Ascending aorta (tissue), 2 donors: ENCODE data around the gene FRMD3. TPM values are rescaled to one million over a fixed set of nuclear protein-coding genes. Genes with fewer than 3 reads are reported as not detected.
A peak's percentile ranks its signal among the peaks of the same experiment; 100 is the strongest.

Experiments used
- DNase-seq, 2 donors: peaks; one replicate each; pipeline ENCODE4 v3.0.0-alpha.2; 2019; ENCODE audit warnings: low spot score in 2 of 2
- H3K27ac ChIP-seq, 2 donors: fragments of 200-600 bp; sonication (generic); one replicate each; pipeline ENCODE4 v1.5.1; 2016 to 2017; ENCODE audit warnings: mild to moderate bottlenecking in 1 of 2
- H3K27me3 ChIP-seq: fragments of 200-600 bp; sonication (generic); one replicate; pipeline ENCODE4 v1.5.1; 2017
- H3K36me3 ChIP-seq, 2 donors: fragments of 200-600 bp; sonication (generic); one replicate each; pipeline ENCODE4 v1.5.1; 2016
- H3K4me1 ChIP-seq, 2 donors: fragments of 200-600 bp; sonication (generic); one replicate each; pipeline ENCODE4 v1.5.1; 2016 to 2017; ENCODE audit warnings: mild to moderate bottlenecking in 1 of 2
- H3K4me3 ChIP-seq, 2 donors: fragments of 200-600 bp; sonication (generic); one replicate each; pipeline ENCODE4 v1.5.1; 2016 to 2017; ENCODE audit warnings: mild to moderate bottlenecking in 1 of 2
- H3K9me3 ChIP-seq, 2 donors: fragments of 200-600 bp; sonication (generic); one replicate each; pipeline ENCODE4 v1.5.1; 2016
- CTCF ChIP-seq, 3 experiments: fragments of 200-600 bp in 2 of 3; fragments of 450-650 bp in 1 of 3; sonication (generic) in 2 of 3; IDR thresholded peaks; one replicate each; pipeline ENCODE4 v1.5.1; 2016 to 2019; ENCODE audit warnings: antibody characterized with exemption in 3 of 3, mild to moderate bottlenecking in 1 of 3, moderate library complexity in 1 of 3
- intact Hi-C: fragments of 100-400 bp; cut with DNase I; formaldehyde crosslinking; loops from one replicate; pipeline ENCODE4 v1.15.1; 2023
- total RNA-seq: library from RNA; depleted of rRNA; stranded (reverse); fragments of >200 nt; gene quantifications from one replicate; pipeline ENCODE4 v1.1.0, GENCODE V29; 2016

The FRMD3 gene
- total RNA-seq: 8.5 TPM

- Histone ChIP-seq H3K4me1 (peaks cover 0 to 8% of the 10 kb centered on the region in 2 donors), H3K27me3 (no peaks in the 10 kb centered on the region), H3K27ac (peak within 1 kb of the TSS; percentile 49 to 65), H3K9me3 (no peaks in the 10 kb centered on the region), H3K36me3 (no peaks in the 10 kb centered on the region), H3K4me3 (peak within 1 kb of the TSS; percentile 72 to 83)
- intact Hi-C loops: loop anchor here (1.0 kb wide), 1 partner anchor 204 kb away; no protein-coding TSS in a partner anchor
- peak; percentile 63 to 73 (median 68) for TF ChIP-seq CTCF (IDR thresholded peaks at IDR 0.05)
- peak; percentile 30 to 89 for DNase-seq
Observed at GRCh38 chr9:83538172-83538889, at the start of gene FRMD3. FRMD3 (minus strand) TSS chr9:83538401; CDS start chr9:83538231, 170 bp downstream.

GRCh38 chr9:83584995-83585394 is 46.8 kb upstream of the FRMD3 start:
- no peak for DNase-seq
- no peaks in the 10 kb centered on the region for H3K9me3 ChIP-seq
- intact Hi-C loops: loop anchor here (5.0 kb wide), 1 partner anchor 253 kb away; no protein-coding TSS in a partner anchor
- no peaks in the 10 kb centered on the region for H3K27me3 ChIP-seq
- no peak overlapping the region for H3K4me3 ChIP-seq
- no peak overlapping the region for H3K27ac ChIP-seq
- no peaks in the 10 kb centered on the region for H3K36me3 ChIP-seq
- no peak for TF ChIP-seq CTCF (IDR thresholded peaks at IDR 0.05)
- peaks cover 0 to 8% of the 10 kb centered on the region in 2 donors for H3K4me1 ChIP-seq

- Histone ChIP-seq H3K27me3 (no peaks in the 10 kb centered on the region), H3K4me1 (peaks cover 0 to 8% of the 10 kb centered on the region in 2 donors), H3K4me3 (no peak overlapping the region), H3K27ac (peak overlapping the region in 1 of 2 donors; percentile 29), H3K9me3 (peaks cover 4 to 9% of the 10 kb centered on the region in 2 donors), H3K36me3 (no peaks in the 10 kb centered on the region)
- intact Hi-C loops: loop anchor here (5.0 kb wide), 1 partner anchor 251 kb away; no protein-coding TSS in a partner anchor
- DNase-seq: peak in 1 of 2 donors; percentile 85
- TF ChIP-seq CTCF (IDR thresholded peaks at IDR 0.05): peak; percentile 61 to 73 (median 69)
Observed at GRCh38 chr9:83583151-83584014, 45.2 kb upstream of the FRMD3 start.

DNA sequence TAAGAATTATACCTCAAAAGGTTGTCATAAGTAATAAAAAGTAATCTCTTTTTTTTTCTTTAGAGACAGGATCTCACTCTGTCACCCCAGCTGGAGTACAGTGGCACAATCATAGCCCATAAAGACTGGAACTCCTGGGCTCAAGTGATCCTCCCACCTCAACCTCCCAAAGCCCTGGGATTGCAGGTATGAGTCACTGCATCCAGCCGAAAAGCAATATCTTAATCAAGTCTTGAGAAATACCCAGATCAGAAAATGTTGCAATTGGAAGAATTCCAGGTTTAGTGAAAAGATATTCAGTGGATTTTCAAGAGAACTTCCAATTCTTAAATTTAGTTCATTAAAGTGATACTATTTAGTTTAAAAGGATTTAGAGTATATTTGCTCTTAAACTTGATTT is 43.8 kb upstream of the FRMD3 start:
- Histone ChIP-seq H3K36me3 (no peaks in the 10 kb centered on the region), H3K4me3 (no peak overlapping the region)
- no peak for TF ChIP-seq CTCF (IDR thresholded peaks at IDR 0.05)

DNA sequence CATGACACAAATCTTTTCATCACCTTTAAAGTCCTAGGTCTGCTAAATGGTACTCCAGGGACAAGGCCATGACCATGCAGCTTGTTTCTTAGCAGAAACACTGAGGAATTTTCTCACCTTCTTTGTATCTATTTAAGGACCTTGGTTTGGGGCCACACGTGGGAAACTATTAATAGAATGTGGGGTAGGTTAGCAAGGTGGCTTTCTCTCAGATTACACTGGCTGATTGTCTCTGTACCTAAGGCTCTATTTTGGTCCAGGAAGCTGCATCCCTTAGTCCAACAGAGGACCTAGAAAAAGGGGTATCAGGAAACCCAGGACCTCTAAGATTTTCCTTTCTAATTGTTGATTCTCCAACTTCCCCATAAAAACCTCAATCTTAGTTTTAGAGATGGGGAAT is 36.3 kb upstream of the FRMD3 start:
- H3K27ac ChIP-seq: no peak overlapping the region
- H3K4me3 ChIP-seq: no peak overlapping the region
- DNase-seq: no peak
- H3K36me3 ChIP-seq: no peaks in the 10 kb centered on the region
- no peak for TF ChIP-seq CTCF (IDR thresholded peaks at IDR 0.05)
- peaks cover 6 to 9% of the 10 kb centered on the region in 2 donors for H3K9me3 ChIP-seq
- no peaks in the 10 kb centered on the region for H3K27me3 ChIP-seq
- intact Hi-C loops: no loop called here
- H3K4me1 ChIP-seq: peaks cover 0 to 3% of the 10 kb centered on the region in 2 donors

More for the DNA sequence above, 43.8 kb upstream of the FRMD3 start:
- no peak overlapping the region for H3K27ac ChIP-seq
- H3K4me1 ChIP-seq: peaks cover 0 to 8% of the 10 kb centered on the region in 2 donors
- intact Hi-C loops: loop anchor here (5.0 kb wide), 1 partner anchor 250 kb away; no protein-coding TSS in a partner anchor
- H3K27me3 ChIP-seq: no peaks in the 10 kb centered on the region
- DNase-seq: no peak
- peaks cover 6 to 9% of the 10 kb centered on the region in 2 donors for H3K9me3 ChIP-seq
